Smooth muscle cell of the pulmonary artery (primary cell): ENCODE data around the gene MAPK8IP1. TPM values are rescaled to one million over a fixed set of nuclear protein-coding genes. Genes with fewer than 3 reads are reported as not detected.

Experiments used
- total RNA-seq: library from RNA; depleted of rRNA; stranded (reverse); fragments of >200 nt; gene quantifications from 2 replicates; pipeline ENCODE4 v1.2.3, GENCODE V29; 2014

The MAPK8IP1 gene
- total RNA-seq, result 5.8 and 6.5 TPM in 2 replicates

GRCh38 chr11:45885274-45885920 lies at the start of gene MAPK8IP1:
Gene MAPK8IP1 (plus strand): TSS chr11:45885651. CDS start chr11:45885821, 170 bp downstream.

GRCh38 chr11:45846974-45847910 lies 38.2 kb upstream of the MAPK8IP1 start, which contains the start of gene CRY2:
Gene CRY2 (plus strand): TSS chr11:45847475. CDS start chr11:45847491, 16 bp downstream.

GRCh38 chr11:45906965-45907611 lies 21.6 kb downstream of the MAPK8IP1 start, which contains the start of gene FREY1:
Gene FREY1 (minus strand): TSS chr11:45907271. CDS start chr11:45907245, 26 bp downstream.

GRCh38 chr11:45917623-45918330 lies 32.3 kb downstream of the MAPK8IP1 start, which contains the start of gene PEX16:
Gene PEX16 (minus strand): TSS chr11:45917877. CDS start chr11:45917811, 66 bp downstream.

GRCh38 chr11:45922425-45923082 lies 37.1 kb downstream of the MAPK8IP1 start, which contains the start of gene LARGE2:
Gene LARGE2 (plus strand): TSS chr11:45922656. CDS start chr11:45922883, 227 bp downstream.

Other genes with a start within 250 kb of the MAPK8IP1 start
- gene CHST1, start 220.0 kb upstream of the MAPK8IP1 start, total RNA-seq, result 0.73 and 3.6 TPM in 2 replicates
- 13.1 and 17.7 TPM in 2 replicates for gene SLC35C1, start 80.5 kb upstream of the MAPK8IP1 start, total RNA-seq
- gene CRY2, start 38.2 kb upstream of the MAPK8IP1 start, total RNA-seq, result 17.4 and 17.8 TPM in 2 replicates
- gene FREY1, start 21.6 kb downstream of the MAPK8IP1 start, total RNA-seq, result 1.5 and 1.6 TPM in 2 replicates
- 16.4 and 21.6 TPM in 2 replicates for gene PEX16, start 32.2 kb downstream of the MAPK8IP1 start, total RNA-seq
- not detected in 2 replicates for gene LARGE2, start 37.0 kb downstream of the MAPK8IP1 start, total RNA-seq
- gene PHF21A, start 235.8 kb downstream of the MAPK8IP1 start, total RNA-seq, result 18.2 and 21.9 TPM in 2 replicates